Measurements from ENCODE around the gene POU2AF1. TPM values are rescaled to one million over a fixed set of nuclear protein-coding genes. Genes with fewer than 3 reads are reported as not detected.

Gene POU2AF1
- total and polyA plus RNA-seq, 2 of the 13 experiments (the other 11 are each of a cell fraction or from before 2014, with no cell fraction given), result 1.9 to 3.6 TPM

DNA sequence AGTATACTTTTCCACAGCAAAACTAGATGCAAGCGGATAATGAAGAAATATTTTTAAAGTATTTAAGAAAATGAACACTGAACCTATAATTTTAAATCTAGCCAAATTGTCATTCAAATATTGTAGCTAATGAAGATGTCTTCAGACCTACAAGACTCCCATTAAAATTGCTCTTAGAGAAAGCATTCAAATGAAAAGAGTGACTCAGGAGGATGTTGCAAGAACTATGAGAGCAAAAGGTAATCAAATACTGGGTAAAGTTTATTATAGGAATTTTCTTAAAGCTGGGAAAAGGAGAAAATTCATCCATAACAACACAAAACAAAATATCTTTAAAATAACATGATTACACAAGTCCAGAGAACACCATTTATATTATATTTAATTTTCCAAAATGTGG is 5.4 kb upstream of the POU2AF1 start:
- peaks cover 30% of the 10 kb centered on the region for H3K4me1 ChIP-seq (ENCODE audit: insufficient read depth, low read length)
- no peaks in the 10 kb centered on the region for H3K27me3 ChIP-seq (ENCODE audit: control insufficient read depth in 1 of 2, insufficient read depth in 2 of 2, low read length in 2 of 2)
- FAIRE-seq (no peak), ATAC-seq (no peak), DNase-seq (ENCODE audit: low spot score) (no peak)
- no peak overlapping the region for H2AFZ ChIP-seq (ENCODE audit: low read length)
- no peaks in the 10 kb centered on the region for H3K36me3 ChIP-seq (replicated peaks in 1 of 2; ENCODE audit: control insufficient read depth in 1 of 2, insufficient read depth in 2 of 2, low read length in 2 of 2)
- in situ Hi-C loops (cut with HindIII; ENCODE audit: extremely low pct_ligation_motif_present, low pct_unique_long_range_greater_than_20kb) (no loop called here), intact Hi-C loops (cut with micrococcal nuclease; ENCODE audit: unreplicated experiment) (no loop called here)
- WGBS (ENCODE audit: low lambda C conversion rate), result 97% methylated on average over 1 of the region's 1 CpG
- no peak overlapping the region for H3K27ac ChIP-seq (ENCODE audit: extremely low read length, insufficient read depth, low read length)
- no peak overlapping the region for H3K4me3 ChIP-seq (replicated peaks in 1 of 3; ENCODE audit: insufficient read depth in 1 of 3, low read depth in 2 of 3, low read length in 3 of 3)
- H3K79me2 ChIP-seq (ENCODE audit: insufficient read depth, low read length), result no peaks in the 10 kb centered on the region
- no TSS peak for BruUV-seq (replicated peaks)
- POLR2A ChIA-PET, result no interaction called here
- no peak overlapping the region for H3K9ac ChIP-seq (ENCODE audit: insufficient read depth, low read depth, low read length)
- no peak overlapping the region for H3K4me2 ChIP-seq (ENCODE audit: low read depth, low read length)
- CTCF ChIA-PET (ENCODE audit: low intra/inter-chr PET ratio, low total read pairs), result no interaction called here
- no peaks in the 10 kb centered on the region for H4K20me1 ChIP-seq (ENCODE audit: insufficient read depth, low read length)
- no peaks in the 10 kb centered on the region for H3K9me3 ChIP-seq (ENCODE audit: low read length)
- TF ChIP-seq, protein P1, sequence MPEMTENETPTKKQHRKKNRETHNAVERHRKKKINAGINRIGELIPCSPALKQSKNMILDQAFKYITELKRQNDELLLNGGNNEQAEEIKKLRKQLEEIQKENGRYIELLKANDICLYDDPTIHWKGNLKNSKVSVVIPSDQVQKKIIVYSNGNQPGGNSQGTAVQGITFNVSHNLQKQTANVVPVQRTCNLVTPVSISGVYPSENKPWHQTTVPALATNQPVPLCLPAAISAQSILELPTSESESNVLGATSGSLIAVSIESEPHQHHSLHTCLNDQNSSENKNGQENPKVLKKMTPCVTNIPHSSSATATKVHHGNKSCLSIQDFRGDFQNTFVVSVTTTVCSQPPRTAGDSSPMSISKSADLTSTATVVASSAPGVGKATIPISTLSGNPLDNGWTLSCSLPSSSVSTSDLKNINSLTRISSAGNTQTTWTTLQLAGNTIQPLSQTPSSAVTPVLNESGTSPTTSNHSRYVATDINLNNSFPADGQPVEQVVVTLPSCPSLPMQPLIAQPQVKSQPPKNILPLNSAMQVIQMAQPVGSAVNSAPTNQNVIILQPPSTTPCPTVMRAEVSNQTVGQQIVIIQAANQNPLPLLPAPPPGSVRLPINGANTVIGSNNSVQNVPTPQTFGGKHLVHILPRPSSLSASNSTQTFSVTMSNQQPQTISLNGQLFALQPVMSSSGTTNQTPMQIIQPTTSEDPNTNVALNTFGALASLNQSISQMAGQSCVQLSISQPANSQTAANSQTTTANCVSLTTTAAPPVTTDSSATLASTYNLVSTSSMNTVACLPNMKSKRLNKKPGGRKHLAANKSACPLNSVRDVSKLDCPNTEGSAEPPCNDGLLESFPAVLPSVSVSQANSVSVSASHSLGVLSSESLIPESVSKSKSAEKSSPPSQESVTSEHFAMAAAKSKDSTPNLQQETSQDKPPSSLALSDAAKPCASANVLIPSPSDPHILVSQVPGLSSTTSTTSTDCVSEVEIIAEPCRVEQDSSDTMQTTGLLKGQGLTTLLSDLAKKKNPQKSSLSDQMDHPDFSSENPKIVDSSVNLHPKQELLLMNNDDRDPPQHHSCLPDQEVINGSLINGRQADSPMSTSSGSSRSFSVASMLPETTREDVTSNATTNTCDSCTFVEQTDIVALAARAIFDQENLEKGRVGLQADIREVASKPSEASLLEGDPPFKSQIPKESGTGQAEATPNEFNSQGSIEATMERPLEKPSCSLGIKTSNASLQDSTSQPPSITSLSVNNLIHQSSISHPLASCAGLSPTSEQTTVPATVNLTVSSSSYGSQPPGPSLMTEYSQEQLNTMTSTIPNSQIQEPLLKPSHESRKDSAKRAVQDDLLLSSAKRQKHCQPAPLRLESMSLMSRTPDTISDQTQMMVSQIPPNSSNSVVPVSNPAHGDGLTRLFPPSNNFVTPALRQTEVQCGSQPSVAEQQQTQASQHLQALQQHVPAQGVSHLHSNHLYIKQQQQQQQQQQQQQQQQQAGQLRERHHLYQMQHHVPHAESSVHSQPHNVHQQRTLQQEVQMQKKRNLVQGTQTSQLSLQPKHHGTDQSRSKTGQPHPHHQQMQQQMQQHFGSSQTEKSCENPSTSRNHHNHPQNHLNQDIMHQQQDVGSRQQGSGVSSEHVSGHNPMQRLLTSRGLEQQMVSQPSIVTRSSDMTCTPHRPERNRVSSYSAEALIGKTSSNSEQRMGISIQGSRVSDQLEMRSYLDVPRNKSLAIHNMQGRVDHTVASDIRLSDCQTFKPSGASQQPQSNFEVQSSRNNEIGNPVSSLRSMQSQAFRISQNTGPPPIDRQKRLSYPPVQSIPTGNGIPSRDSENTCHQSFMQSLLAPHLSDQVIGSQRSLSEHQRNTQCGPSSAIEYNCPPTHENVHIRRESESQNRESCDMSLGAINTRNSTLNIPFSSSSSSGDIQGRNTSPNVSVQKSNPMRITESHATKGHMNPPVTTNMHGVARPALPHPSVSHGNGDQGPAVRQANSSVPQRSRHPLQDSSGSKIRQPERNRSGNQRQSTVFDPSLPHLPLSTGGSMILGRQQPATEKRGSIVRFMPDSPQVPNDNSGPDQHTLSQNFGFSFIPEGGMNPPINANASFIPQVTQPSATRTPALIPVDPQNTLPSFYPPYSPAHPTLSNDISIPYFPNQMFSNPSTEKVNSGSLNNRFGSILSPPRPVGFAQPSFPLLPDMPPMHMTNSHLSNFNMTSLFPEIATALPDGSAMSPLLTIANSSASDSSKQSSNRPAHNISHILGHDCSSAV (CRISPR knock-in tag; IDR thresholded peaks at IDR 0.05; ENCODE audit: borderline replicate concordance), result no peak
- TF ChIP-seq CEBPB (IDR thresholded peaks at IDR 0.05; ENCODE audit: borderline replicate concordance, low read depth, low read length), result peak; percentile 50; the same call in 1 of the 2 replicates
- TF ChIP-seq, protein P2, sequence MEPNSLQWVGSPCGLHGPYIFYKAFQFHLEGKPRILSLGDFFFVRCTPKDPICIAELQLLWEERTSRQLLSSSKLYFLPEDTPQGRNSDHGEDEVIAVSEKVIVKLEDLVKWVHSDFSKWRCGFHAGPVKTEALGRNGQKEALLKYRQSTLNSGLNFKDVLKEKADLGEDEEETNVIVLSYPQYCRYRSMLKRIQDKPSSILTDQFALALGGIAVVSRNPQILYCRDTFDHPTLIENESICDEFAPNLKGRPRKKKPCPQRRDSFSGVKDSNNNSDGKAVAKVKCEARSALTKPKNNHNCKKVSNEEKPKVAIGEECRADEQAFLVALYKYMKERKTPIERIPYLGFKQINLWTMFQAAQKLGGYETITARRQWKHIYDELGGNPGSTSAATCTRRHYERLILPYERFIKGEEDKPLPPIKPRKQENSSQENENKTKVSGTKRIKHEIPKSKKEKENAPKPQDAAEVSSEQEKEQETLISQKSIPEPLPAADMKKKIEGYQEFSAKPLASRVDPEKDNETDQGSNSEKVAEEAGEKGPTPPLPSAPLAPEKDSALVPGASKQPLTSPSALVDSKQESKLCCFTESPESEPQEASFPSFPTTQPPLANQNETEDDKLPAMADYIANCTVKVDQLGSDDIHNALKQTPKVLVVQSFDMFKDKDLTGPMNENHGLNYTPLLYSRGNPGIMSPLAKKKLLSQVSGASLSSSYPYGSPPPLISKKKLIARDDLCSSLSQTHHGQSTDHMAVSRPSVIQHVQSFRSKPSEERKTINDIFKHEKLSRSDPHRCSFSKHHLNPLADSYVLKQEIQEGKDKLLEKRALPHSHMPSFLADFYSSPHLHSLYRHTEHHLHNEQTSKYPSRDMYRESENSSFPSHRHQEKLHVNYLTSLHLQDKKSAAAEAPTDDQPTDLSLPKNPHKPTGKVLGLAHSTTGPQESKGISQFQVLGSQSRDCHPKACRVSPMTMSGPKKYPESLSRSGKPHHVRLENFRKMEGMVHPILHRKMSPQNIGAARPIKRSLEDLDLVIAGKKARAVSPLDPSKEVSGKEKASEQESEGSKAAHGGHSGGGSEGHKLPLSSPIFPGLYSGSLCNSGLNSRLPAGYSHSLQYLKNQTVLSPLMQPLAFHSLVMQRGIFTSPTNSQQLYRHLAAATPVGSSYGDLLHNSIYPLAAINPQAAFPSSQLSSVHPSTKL (CRISPR knock-in tag; IDR thresholded peaks at IDR 0.05), result no peak
- TF ChIP-seq ZNF441 (CRISPR knock-in tag; IDR thresholded peaks at IDR 0.05; ENCODE audit: borderline replicate concordance), result no peak
- TF ChIP-seq THAP11 (CRISPR knock-in tag; IDR thresholded peaks at IDR 0.05), result no peak
- peak; percentile 35; the same call in 1 of the 2 replicates for TF ChIP-seq CEBPG (CRISPR knock-in tag; IDR thresholded peaks at IDR 0.05)
